RKO (cell line): ENCODE data around the gene CLBA1.
"Not testable (repeated sequence)": the region's sequence is repeated elsewhere in the genome, so short reads cannot be mapped to it uniquely, and the experiment has no call there.

Experiments
- DNase-seq: peaks from one replicate; pipeline ENCODE4 v3.0.0-alpha.2; 2016; ENCODE audit warnings: low spot score

CLBA1 gene

DNA sequence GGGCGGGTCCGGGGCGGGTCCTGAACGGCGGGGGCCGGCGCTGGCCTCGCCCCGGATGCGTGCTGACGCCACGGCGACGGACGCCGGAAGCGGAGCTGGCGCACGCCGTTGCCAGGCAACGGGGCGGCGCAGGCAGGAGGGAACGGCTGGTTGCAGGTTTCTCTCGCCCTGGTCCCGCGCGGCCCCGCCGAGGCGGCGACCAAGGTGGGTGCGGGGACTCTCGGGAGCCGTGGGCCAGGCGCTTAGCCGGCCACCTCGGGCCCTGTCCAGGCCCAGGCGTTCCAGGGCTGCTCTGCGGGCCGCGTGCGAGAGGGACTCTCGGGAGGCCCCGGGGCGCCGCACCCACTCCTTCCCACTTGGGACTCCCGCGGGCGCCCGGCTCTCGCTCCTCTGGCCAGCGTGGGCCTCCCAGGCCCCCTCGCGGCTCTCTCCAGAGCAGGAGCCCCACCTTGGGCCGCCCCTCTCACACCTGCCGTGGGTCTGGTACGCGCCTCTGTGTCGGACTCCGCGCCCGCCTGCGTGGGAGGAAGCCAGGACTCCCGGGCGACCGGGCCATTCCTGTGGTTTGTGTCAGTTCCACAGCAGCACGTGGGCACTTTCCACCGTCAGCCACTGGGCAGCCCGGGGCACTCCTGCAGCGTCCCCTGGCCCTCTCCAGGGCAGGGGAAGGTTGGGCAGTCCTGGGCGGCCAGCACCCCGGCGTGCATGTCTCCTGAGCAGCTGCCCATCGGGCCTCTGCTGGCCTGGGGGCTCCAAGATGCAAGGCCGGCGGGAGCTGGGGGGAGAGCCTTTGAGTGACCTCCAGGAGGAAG, at the start of gene CLBA1:
Gene CLBA1 (plus strand): TSS at position 114 of the 812 bp plus-strand sequence. CDS start 644 bp downstream, at position 758.
- peak; percentile 90 for DNase-seq

DNA sequence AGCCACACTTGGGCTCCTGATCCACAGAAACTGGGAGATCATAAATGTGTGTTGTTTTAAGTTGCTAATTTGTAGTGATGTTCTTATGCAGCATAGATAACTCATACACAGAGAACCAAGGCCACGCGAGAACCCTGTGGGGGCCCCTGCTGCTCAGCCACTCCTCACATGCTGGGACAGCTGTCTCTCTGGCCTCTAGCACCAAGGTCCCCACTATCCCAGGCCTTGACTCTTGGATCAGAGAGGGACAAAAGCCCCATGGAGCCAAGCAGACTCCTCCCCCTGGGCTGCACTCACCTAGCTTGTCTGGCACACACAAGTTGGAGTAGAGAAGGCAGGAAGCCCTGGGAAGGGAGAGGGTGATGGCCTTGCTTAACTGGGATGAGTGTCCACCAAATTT, 49.6 kb upstream of the CLBA1 start:
- DNase-seq, result no peak

DNA sequence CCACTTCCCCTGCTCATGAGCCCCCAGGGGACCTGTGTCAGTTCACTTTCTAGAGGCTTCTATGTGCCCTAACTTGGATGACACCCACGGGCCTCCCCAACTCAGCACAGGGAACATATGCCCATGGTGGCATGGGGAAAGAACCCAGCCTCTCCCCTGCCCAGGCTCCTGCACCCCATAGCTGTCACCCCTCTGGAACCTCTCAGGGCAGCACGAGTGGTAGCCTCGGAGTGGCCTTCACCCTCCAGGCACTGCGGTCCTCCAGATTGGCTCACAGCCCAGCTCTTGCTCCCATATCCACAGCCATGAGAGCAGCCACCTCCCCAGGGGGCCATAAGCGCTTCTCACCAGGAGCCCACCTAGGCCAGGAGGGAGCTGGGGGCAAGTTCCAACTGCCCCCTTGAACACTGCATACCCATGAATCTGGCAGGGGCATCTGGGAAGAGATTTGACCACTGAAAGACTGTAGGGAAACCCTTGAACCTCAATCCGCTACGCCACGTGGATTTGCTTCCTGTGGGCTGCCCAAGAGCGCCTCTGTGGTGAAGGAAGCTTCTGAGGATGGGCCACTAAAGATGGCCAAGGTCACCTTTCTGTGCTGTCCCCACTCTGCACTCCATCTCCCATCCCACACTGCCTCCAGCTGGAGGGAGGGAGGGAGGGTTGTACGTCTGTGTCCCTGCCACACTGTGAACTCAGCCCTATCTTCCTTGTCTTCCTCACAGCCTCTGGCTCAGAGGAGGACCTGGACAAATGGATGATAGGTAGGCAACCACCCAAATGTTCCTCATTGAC, 49.0 kb upstream of the CLBA1 start:
- no peak for DNase-seq

DNA sequence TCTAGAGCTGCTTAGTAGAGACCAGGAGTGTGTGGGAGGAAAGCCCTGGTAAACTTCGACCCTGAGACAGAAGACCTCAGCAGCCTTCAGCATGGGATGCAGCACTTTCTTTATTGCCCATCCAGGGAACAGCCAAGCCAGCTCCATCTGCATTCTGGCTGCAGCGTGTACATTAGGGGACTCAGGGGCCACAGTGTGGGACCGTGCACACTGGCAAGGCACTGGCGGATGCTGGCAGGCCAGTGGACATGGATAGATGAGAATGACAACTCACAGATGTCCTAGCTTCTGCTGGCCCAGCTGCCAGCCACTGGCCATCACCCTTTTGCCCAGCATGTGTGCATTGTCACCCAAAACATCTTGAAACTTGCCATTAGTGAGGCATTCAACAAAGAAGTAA, 48.4 kb upstream of the CLBA1 start:
- DNase-seq, result no peak

DNA sequence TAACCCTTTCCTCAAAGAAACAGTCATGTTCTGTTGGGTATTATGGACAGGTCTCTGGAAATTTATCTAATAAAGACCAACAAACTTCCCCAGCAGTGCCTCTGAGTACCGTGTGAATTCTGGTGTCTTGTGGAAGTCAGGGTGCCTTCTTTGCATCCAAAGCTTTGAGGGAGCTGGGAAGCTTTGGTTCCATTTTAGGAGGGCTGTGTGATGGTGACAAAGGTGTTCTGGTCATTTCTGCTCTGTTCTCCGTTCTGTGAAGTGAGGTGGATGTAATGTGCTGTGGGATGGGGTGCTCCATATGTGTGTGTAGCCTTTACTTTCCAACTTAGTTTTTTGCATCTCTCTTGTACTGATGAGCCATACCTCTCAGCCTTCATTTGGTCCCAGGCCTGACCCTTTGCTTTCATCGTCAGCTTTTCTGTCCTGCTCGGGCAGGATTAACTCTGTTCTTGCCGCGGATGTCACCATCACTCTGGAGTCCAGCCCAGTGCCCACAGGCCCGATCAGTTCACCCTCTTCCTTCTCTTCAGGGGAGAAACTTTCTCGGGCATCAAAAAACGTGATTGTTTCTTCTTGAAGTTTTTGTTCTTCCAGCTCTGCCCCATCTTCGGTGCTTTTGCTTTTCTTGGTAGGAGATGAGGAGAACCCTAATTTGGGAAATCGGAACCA, 47.8 kb upstream of the CLBA1 start:
- DNase-seq, result no peak

DNA sequence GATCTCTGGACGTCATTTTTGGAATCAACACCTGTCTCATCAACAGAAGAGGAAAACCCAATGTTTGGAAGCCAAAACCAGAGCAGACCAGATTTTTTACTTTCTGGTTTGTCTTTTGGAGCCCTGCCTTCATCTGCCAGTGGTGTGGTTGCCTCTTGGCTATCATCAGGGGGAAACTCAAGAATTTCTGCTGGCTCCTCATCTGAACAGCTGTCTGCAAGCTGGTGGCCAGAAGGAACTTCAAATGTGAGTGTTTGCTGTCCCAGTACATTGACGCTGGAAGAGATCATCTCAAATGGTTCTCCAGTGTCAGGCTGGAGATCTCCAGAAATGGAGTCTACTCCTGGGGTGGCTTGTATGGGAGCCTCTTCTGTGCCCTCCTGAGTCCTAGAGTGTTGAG, 47.2 kb upstream of the CLBA1 start:
- DNase-seq, result no peak

DNA sequence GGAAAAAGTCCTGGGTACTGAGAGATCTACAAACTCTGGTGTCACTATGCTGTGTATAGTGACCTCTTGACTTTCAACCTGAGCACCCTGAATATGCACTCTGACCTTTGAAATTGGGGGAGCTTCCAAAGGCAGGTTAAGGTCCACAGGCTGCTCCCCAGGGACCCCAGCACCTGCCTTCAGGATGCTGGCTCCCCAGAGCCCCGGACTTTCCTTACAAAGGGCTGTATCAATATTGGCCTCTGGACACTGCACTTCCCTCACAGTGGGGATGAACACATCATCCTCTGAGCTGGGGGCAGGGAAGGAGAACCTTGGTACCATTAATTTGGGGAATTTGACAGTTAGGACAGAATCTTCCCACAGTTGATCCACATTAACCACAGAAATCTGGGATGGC, 46.6 kb upstream of the CLBA1 start:
- no peak for DNase-seq

DNA sequence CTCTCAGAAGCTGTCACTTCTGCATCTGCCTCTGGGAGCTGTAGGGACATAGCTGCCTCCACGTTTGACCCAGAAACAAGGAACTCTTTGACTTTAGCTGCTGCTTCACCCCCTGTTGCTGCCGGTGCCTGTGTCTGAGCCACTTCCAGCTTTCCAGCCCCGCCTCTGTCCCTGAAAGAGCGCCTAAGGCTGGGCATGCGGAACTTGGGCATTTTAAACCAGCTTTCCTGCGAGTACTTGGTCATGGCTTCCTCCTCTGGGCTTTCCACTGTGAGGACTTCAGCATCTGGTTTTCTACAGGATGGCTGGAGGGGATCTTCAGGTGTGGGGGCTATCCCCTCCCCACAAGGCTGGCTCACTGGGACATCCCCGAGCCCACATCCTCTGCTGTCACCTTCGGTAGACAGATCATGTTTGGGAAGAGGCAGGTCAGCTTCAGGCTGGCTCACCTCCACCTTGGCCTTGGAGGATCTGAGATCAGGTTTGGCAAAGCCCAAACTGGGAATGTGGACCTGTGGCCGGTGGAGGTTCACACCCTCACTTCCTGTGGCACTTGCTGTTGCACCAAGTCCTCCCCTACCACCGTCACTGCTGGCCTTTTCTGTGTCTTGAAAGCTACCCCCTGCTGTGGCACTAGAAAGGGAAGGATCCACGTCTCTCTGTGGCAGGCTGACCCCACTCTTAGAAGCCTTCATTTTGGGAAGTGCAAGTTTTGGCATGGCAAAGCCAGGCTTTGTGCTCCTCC, 45.8 kb upstream of the CLBA1 start:
- DNase-seq, result no peak

DNA sequence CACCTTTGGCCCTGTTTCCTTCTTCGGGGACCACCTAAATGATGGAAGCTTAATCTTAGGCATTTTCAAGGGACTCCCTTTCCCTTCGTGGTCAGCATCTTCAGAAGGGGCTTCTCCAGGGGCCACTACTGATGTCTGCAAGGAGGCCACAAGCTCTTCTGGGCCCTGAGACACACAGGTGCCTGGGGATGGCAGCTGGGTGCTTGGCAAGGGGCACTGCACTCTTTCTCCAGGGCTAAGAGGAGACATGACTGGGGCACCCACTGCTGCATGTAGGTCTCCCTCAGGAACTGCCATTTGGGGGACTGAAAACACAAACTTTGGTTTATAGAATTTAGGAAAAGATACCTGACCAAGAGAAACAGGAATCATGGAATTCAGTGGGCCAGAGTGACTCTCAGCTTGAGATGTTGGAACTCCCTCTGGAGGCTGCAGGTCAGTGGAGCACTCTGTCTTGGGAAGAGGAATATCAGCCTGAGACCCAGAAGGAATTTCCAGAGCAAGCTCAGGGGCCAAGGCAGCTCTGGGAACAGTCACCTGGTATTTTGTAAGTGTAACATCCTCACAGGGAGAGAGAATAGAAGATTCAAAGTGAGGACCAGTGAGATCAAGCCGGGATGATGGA, 45.0 kb upstream of the CLBA1 start:
- no peak for DNase-seq

DNA sequence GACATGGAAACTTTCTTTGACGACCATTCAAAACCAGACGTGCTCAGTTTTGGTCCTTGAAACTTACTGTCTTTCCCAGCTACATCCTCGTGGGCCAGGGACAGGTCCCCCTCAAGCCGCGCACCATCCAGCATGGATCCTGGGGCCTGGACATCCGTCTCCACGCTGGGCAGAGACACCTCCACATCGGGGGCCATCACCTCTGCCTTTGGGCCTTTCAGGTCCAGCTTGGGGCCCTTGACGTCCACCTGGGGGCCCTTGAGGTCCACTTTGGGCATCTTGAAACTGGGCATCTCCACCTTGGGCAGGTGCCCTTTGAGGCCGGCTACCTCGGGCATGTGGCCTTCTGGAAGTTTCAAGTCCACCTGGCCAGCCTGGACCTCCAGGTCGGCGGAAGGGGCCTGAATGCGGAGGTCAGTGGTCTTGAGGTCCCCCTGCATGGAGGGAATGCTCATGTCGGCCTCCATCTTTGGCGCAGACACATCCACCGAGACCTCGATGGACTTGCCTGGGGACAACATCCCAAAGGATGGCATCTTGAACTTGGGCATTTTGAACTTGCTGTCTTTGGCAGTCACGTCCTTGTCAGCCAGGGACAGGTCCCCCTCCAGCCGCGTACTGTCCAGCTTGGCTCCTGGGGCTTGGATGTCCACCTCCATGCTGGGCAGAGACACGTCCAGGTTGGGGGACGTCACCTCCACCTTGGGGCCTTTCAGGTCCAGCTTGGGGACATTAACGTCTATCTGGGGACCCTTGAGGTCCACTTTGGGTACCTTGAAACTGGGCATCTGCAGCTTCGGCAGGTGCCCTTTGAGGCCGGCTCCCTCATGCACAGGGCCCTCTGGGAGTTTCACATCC, 43.9 kb upstream of the CLBA1 start:
- DNase-seq, result no peak

DNA sequence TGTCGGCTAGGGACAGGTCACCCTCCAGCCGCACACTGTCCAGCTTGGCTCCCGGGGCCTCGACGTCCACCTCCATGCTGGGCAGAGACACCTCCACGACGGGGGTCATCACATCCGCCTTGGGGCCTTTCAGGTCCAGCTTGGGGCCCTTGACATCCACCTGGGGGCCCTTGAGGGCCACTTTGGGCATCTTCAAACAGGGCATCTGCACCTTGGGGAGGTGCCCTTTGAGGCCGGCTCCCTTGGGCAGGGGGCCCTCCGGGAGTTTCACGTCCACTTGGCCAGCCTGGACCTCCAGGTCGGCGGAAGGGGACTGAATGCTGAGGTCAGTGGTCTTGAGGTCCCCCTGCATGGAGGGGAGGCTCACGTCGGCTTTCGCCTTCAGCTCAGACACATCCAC, 43.0 kb upstream of the CLBA1 start:
- no peak for DNase-seq

DNA sequence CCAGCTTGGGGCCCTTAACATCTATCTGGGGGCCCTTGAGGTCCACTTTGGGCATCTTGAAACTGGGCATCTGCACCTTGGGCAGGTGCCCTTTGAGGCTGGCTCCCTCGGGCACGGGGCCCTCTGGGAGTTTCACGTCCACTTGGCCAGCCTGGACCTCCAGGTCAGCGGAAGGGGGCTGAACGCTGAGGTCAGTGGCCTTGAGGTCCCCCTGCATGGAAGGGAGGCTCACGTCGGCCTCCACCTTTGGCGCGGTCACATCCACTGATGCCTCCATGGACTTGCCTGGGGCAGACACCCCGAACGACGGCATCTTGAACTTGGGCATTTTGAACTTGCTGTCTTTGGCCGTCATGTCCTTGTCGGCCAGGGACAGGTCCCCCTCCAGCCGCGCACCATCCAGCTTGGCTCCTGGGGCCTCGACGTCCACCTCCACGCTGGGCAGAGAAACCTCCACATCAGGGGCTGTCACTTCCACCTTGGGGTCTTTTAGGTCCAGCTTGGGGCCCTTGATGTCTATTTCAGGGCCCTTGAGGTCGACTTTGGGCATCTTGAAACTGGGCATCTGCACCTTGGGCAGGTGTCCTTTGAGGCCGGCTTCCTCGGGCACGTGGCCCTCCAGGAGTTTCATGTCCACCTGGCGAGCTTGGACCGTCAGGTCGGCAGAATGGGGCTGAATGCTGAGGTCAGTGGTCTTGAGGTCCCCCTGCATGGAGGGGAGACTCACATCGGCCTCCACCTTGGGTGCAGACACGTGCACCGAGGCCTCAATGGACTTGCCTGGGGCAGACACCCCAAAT, 42.2 kb upstream of the CLBA1 start:
- not testable (repeated sequence) for DNase-seq

DNA sequence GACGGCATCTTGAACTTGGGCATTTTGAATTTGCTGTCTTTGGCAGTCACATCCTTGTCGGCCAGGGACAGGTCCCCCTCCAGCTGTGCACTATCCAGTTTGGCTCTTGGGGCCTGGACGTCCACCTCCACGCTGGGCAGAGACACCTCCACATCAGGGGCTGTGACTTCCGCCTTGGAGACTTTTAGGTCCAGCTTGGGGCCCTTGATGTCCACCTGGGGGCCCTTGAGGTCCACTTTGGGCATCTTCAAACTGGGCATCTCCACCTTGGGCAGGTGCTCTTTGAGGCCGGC, 41.6 kb upstream of the CLBA1 start:
- not testable (repeated sequence) for DNase-seq

DNA sequence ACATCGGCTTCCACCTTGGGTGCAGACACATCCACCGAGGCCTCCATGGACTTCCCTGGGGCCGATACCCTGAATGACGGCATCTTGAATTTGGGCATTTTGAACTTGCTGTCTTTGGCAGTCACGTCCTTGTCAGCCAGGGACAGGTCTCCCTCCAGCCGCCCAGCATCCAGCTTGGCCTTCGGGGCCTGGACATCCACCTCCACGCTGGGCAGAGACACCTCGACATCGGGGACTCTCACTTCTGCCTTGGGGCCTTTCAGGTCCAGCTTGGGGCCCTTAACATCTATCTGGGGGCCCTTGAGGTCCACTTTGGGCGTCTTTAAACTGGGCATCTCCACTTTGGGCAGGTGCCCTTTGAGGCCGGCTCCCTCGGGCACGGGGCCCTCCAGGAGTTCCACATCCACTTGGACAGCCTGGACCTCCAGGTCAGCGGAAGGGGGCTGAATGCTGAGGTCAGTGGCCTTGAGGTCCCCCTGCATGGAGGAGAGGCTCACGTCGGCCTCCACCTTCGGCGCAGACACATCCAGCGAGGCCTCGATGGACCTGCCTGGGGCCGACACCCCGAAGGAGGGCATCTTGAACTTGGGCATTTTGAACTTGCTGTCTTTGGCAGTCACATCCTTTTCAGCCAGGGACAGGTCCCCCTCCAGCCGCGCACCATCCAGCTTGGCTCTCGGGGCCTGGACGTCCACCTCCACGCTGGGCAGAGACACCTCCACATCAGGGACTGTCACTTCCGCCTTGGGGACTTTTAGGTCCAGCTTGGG, 41.0 kb upstream of the CLBA1 start:
- DNase-seq, result not testable (repeated sequence)

DNA sequence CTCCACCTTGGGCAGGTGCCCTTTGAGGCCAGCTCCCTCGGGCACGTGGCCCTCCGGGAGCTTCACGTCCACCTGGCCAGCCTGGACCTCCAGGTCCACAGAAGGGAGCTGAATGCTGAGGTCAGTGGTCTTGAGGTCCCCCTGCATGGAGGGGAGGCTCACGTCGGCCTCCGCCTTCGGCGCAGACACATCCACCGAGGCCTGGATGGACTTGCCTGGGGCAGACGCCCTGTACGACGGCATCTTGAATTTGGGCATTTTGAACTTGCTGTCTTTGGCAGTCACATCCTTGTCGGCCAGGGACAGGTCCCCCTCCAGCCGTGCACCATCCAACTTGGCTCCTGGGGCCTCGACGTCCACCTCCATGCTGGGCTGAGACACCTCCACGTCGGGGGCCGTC, 40.3 kb upstream of the CLBA1 start:
- DNase-seq, result not testable (repeated sequence)

DNA sequence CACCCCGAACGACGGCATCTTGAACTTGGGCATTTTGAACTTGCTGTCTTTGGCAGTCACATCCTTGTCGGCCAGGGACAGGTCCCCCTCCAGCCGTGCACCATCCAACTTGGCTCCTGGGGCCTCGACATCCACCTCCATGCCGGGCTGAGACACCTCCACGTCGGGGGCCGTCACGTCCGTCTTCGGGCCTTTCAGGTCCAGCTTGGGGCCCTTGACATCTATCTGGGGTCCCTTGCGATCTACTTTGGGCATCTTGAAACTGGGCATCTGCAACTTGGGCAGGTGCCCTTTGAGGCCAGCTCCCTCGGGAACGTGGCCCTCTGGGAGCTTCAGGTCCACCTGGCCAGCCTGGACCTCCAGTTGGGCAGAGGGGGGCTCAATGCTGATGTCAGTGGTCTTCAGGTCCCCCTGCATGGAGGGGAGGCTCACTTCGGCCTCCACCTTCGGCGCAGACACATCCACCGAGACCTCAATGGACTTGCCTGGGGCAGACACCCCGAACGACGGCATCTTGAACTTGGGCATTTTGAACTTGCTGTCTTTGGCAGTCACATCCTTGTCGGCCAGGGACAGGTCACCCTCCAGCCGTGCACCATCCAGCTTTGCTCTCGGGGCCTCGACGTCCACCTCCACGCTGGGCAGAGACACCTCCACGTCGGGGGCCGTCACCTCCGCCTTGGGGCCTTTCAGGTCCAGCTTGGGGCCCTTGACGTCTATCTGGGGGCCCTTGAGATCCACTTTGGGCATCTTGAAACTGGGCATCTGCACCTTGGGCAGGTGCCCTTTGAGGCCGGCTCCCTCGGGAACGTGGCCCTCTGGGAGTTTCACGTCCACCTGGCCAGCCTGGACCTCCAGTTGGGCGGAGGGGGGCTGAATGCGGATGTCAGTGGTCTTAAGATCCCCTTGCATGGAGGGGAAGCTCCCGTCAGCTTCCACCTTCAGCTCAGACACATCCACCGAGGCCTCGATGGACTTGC, 39.3 kb upstream of the CLBA1 start:
- DNase-seq, result not testable (repeated sequence)

DNA sequence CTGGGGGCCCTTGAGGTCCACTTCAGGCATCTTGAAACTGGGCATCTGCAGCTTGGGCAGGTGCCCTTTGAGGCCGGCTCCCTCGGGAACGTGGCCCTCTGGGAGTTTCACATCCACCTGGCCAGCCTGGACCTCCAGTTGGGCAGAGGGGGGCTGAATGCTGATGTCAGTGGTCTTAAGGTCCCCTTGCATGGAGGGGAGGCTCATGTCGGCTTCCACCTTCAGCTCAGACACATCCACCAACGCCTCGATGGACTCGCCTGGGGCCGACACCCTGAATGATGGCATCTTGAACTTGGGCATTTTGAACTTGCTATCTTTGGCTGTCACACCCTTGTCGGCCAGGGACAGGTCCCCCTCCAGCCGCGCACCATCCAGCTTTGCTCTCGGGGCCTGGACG, 38.4 kb upstream of the CLBA1 start:
- DNase-seq, result not testable (repeated sequence)
